NCI-H1436 treated with DMSO at 0.1 percent for 48 hours (cell line): ENCODE results near the gene SGSM1.

Source experiments
- DNase-seq: peaks from one replicate; lab custom pipeline; 2025; lab: John Stamatoyannopoulos, UW

The SGSM1 gene

GRCh38 chr22:24805790-24806662 is at the start of gene SGSM1:
Gene SGSM1, plus strand, starts transcription at chr22:24806211. Its CDS starts 115 bp downstream, at chr22:24806326.
- DNase-seq, result peak; percentile 28

DNA sequence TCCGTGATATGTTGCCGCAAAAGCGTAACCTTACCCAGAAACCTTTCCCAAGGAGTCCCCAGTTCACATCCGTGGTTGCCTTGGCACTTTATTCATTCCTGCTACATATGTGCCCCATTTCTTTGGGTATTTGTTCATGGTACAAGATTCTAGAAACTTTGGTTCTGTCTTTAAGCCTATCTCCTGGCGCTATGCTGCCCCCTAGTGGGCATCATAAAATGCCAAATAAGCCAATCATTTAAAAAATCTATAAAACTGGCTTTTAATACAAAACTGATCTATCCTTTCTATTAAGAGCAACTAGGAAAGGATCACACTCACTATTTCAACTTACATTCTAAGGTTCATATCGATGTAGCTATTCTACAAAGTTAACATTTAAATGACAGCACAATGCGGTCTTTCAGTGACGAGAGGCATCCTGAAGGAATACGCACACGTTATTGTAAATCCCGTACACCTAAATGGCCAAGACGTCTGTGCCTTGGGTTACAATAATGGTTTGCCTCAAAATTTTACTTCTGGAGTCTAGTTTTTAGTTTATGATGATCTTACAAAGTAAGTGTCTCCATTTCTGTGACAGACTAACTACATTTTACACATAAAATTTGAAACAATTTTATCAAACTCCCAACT is 47.7 kb upstream of the SGSM1 start:
- no peak for DNase-seq

DNA sequence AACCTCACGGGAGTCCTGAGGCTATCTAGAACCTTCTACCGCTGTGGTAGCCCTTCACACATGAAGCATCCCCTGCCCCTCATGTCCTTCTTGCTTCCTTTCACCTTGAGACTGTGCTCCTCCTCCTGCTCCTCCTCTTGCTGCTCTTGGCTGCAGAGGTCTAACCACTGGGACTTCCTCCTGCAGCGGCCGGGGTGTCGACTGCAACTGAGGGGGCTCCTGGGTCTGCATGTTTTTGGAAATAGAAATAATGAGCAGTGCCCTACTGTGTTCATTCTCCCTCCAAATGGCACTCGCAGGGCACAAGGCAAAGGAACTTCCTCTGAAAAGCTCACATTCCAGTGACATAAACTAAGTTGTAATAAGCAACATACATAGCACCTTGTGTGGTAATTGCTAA is 46.2 kb upstream of the SGSM1 start:
- DNase-seq, result no peak

GRCh38 chr22:24760708-24761306 is 45.2 kb upstream of the SGSM1 start:
- no peak for DNase-seq

DNA sequence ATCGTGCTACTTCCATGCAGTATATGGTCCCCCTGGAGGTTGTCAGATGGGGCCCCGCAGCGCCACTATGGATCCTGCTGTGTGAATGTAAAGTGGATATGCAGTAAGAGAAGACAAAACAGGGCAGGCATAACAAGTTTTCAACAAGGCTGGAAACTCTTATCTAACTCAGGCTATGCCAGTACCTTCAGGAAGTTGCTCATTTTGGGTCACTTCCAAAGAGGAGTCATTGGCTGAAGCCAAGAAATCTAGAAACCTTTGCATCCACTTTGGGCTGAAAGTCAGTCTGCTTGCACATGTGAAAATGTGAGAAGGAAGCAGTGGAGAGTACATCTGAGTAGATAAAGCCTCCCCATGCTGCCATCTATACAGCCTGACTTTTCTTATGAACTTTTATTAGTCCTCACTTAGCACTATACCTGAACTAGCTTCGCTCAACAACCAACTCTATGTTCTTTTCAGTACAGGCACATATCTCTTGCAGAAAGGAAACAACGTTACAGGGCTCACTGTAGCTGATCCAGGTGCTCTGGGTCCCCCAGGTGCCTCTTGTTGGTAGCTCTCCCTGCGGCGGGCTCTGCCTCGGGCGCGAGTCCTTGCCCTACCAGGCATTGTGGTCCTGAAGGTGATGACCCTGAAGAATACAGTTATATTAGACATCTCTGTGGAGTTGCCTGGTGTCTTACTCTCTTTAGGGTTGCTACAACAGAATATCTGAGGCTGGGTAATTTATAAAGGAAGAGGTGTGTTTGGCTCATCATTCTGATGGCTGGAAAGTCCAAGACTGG is 43.9 kb upstream of the SGSM1 start:
- DNase-seq, result no peak

DNA sequence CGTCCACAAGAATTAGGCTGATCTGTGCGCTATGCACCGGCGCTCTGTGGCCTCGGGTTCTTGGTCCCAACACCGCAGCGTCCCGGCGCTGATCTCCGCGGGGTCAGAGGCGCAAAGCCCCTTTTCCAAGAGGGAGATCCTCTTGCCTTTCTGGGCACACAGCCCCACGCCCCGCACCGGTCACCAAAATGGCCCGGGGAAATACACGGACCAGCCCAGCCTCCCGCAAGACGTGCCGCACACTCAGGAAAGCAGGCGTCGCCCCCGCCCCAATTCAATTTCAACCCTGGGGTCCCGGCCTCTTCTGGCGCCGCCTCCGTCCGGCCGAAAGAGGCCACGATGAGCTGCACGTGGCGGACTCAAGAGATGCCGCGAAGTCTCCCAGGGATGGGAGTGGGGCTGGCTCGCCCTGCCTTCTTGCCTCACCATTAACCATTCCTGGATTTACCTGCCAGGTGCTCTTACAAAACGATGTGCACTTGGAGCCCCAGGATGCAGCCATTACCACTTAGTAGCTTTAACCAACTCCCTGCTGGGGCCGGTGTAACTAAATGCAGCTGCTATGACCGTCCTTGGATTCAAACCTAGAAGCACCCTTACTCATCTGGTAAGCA is 42.0 kb upstream of the SGSM1 start:
- DNase-seq, result no peak

- DNase-seq, result no peak
Observed at GRCh38 chr22:24765166-24765565, 40.8 kb upstream of the SGSM1 start.

DNA sequence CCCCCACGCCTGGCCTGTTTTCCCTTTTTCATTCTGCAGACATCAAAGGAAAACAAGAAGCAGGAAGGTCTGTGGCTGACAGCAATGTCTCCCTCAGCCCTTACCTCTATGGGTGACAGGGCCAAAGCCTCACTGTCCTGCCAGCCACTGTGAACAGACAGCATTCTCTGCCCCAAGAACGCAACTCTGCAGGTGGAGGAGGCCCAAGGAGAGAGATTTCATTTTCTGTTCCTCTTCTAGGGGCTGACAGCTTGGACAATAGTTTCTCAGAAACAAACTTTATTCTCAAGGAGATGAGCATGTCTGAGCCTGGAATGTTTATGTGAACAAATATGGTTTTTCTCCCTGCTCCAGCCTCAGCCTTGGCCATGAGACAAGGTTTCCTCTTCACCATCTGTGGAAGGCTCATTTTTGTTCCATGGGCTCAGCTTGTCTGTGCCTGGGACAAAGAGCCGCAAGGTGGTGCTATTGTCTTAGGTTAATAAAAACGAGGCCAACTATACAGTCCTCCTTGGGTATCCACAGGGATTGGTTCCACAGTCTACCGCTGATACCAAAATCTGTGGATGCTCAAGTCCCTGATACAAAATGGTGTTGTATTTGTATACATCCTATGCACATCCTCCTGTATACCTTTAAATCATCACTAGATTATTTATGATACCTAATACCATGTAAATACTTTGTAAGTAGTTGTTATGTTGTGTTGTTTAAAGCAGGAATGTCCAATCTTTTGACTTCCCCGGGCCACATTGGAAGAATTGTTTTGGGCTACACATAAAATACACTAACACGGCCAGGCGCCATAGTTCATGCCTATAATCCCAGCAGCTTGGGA is 37.3 kb upstream of the SGSM1 start:
- no peak for DNase-seq

- DNase-seq, result no peak
Observed at GRCh38 chr22:24772493-24773220, 33.4 kb upstream of the SGSM1 start.

- DNase-seq, result no peak
Observed at GRCh38 chr22:24775769-24776492, 30.1 kb upstream of the SGSM1 start.

- DNase-seq, result no peak
Observed at GRCh38 chr22:24776525-24776924, 29.5 kb upstream of the SGSM1 start.

DNA sequence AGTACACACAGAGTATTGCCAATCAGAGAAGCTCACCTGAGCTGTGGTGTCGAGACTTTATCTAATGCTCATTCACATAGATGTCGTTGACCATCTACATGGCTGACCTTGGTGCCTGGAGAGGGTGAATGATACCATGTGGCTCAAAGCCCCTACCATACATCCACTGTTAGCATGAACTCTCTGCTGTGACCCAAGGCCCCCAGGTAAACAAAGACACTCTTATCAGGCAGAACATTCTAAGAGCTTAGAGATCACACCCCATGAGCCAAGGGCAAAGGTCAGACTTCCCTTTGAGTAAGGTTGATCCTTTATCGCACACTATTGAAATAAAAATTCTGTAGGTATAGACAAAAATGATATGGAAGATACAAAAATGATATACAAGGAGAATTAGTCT is 16.5 kb upstream of the SGSM1 start:
- DNase-seq, result no peak

- DNase-seq, result no peak
Observed at GRCh38 chr22:24791362-24791761, 14.6 kb upstream of the SGSM1 start.

GRCh38 chr22:24796056-24796455 is 10.0 kb upstream of the SGSM1 start:
- DNase-seq, result no peak

DNA sequence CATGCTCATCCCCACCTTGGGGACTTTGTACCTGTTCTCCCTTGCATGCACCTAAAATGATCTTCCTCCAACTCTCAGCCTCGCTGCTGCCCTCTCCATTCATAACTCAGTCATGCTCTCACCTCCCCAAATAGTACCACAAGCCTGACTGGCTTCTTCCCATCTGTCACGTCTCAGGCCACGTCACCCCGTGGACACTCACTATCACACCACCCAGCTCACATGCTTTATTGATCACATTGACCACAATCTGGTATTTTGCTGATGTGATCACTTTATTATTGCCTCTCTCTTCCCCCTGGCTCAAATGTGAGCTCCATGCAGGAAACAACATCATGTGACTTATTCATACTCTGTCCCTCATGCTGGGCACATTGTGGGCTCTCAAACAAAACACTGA is 9.2 kb upstream of the SGSM1 start:
- DNase-seq, result no peak

DNA sequence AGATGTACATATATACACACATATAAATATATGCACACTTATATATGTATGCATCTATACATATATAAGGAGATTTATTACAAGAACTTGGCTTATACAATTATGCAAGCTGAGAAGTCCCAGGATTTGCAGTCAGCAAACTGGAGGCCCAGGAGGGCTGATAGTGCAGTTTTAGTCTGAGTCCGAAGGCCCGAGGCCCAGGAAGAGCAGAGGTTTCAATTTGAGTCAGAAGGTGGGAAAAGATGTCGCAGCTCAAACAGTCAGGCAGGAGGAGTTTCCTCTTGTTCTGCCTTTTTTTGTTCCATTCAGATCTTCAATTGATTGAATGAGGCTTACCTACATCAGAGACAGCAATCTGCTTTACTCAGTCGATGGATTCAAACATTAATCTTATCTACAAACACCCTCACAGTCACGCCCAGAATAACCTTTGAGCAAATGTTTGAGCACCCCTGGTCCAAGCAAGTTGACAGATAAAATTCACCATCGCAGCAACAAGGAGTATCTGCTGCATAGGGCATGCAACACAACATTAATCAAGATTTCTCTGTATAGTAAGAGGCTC is 4.0 kb upstream of the SGSM1 start:
- DNase-seq, result no peak

DNA sequence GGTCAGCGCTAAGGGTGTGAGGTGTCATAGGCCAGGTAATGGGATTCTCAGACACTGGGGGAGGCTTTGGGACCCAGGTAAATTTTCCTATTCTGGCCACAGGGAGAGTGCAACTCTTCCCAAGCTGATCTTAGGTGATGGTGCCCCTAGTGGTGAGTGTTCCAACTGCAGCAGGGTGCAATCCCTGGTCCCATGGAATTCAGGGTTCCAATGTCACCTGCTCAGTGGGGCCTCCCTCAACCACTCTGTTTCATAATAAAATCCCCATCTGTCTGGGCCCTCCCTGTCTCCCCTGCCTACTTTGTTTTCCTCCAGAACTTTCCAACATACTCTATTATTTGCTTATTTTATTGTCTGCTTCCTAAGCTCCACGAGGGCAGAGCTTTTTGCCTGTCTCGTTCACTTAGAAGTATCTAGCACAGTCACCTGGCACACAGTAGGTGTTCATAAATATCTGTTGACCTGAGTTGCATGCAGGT is 2.9 kb upstream of the SGSM1 start:
- no peak for DNase-seq

DNA sequence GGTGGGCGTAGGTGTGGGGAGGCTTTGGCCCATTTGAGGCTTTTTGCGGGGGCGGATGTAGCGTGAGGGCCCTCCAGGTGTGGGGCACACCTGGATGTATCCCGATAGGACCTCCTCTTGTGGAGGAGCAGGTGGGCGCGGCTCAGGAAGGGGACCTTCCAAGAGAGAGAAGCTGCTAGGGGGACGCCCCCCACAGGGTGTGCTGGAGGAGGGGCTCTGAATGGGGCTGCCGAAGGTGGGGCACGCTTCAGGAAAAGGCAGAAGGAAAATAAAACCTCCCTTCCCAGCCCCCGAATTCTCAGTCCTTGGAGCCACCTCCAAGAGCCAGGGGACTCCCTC is 621 bp downstream of the SGSM1 start:
- no peak for DNase-seq

DNA sequence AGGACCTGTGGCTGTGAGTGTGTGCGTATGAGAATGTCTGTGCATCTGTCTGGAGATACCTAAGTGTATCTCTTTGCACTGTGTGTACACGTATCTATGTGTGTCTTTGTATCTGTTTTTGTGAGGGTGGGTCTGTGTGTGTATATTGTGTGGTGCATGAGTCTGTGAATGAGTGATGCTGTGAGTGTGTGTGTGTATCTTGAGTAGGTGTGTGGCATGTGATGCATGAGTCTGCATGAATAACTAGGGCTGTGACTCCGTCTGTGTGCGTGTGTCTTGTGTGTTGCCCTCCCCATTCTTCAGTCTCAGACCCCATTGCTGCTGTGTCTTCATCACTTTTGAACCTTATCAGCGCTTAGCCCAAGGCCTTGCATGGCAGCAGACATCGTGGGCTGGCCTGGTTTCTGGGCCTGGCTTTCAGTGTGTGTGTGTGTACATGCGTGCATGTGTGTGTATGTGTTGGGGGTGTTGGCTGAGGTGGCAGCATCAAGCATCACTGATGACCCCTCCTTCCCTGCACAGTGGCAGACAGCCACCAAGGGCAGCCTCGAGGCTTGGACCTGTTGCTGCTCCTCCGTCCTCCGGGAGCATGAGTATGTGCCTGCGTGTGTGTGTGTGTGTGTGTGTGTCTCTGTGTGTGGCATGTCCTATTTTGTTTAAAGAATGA is 1.4 kb downstream of the SGSM1 start:
- no peak for DNase-seq
